T1000 (cell line): ENCODE measurements around the gene ITCH.
"Not testable (repeated sequence)": the region's sequence is repeated elsewhere in the genome, so short reads cannot be mapped to it uniquely, and the experiment has no call there.

ENCODE experiments used
- DNase-seq: peaks from one replicate; lab custom pipeline; 2025; ENCODE audit warnings: mixed read lengths; lab: John Stamatoyannopoulos, UW

The ITCH gene

DNA sequence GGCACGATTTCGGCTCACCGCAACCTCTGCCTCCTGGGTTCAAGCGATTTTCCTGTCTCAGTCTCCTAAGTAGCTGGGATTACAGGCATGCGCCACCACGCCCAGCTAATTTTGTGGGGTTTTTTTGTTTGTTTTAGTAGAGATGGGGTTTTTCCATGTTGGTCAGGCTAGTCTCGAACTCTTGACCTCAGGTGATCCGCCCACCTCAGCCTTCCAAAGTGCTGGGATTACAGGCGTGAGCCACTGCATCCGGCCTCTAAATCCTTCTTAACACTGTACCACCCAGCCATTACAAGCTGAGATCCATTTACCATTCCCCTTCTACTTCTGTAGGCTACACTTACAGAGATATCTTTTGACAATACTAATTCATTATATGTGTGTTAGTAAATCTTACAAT lies 51.5 kb downstream of the ITCH start:
- DNase-seq, result not testable (repeated sequence)

DNA sequence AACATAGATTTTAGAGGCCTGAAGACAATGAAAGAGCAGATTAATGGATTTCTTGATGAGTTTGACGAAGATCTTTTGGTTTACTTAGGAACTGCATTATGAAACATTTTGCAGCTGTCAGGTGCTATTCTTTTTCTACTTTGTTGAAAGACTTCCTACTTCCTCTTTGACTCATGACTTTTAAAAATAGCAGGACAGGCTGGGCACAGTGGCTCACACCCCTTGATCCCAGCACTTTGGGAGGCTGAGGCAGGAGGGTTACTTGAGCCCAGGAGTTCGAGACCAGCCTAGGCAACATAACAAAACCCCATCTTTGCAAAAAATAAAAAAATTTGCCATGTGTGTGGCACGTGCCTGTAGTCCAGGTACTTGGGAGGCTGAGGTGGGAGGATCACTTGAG lies 52.0 kb downstream of the ITCH start:
- DNase-seq, result no peak

DNA sequence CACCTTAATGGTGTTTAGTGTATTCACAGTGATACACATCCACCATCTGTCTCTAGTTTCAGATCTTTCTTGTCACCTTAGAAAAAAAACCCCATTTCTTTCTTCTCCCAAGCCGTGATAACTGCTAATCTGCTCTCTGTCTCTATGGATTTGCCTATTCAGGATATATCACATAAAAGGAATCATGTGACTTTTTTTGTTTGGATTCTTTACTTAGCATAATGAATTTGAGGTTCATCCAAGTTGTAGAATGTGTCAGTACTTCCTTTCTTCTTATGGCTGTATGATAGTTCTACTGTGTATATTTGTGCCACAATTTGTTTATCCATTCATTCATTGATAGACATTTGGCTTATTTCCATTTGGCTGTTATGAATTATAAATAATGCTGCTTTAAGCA lies 57.1 kb downstream of the ITCH start:
- DNase-seq, result no peak

DNA sequence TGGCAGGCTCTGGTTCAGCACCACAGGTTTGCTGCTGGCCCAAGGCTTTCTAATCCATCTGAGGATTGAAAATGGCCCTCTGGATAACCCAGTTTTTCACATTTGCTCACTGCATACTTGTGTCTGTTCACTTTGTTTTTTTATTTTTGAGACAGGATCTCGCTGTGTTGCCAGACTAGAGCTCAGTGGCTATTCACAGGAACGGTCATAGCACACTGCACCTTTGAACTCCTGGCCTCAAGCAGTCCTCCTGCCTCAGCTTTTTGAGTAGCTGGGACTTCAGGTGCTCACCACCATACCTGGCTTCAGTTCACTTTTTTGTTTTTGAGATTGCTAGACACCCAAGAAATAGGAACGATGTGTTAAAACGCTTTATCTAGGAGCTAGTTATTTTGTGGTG lies 57.9 kb downstream of the ITCH start:
- no peak for DNase-seq

DNA sequence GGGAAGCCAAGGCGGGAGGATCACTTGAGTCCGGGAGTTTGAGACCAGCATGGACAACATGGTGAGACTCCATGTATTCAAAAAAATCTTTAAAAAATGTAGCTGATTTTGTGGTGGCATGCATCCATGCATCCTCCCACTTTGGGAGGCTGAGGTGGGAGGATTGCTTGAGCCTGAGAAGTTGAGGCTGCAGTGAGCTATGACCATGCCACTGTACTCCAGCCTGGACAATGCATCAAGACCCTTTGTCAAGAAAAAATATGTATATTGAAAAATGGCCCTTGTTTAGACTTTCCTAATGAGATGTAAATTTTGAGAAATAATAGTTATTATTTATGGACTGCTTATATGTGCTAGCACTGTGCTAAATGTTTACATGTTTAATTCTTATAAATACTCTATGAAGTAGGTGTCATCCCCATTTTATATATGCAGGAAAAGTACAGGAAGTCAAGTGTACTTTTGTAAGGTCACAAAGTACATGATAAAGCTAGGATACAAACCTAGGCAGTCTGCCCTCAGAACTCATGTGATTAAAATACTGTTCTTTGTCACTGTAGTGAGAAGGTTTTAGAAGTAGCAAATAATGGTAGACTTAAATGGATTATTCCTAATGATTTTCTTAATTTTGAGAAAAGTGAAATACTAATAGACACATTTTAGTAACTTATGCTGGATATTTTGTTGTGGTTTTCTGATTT lies 58.8 kb downstream of the ITCH start:
- DNase-seq, result no peak

DNA sequence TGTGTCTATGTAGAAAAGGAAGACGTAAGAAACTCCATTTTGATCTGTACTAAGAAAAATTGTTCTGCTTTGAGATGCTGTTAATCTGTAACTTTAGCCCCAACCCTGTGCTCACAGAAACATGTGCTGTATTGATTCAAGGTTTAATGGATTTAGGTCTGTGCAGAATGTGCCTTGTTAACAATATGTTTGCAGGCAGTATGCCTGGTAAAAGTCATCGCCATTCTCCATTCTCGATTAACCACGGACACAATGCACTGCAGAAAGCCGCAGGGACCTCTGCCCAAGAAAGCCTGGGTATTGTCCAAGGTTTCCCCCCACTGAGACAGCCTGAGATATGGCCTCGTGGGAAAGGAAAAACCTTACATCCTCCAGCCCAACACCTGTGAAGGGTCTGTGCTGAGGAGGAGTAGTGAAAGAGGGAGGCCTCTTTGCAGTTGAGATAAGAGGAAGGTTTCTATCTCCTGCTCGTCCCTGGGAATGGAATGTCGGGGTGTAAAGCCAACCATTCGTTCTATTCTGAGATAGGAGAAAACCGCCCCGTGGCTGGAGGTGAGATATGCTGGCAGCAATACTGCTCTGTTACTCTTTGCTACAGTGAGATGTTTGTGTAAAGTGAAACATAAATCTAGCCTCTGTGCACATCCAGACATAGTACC lies 62.1 kb downstream of the ITCH start:
- not testable (repeated sequence) for DNase-seq

DNA sequence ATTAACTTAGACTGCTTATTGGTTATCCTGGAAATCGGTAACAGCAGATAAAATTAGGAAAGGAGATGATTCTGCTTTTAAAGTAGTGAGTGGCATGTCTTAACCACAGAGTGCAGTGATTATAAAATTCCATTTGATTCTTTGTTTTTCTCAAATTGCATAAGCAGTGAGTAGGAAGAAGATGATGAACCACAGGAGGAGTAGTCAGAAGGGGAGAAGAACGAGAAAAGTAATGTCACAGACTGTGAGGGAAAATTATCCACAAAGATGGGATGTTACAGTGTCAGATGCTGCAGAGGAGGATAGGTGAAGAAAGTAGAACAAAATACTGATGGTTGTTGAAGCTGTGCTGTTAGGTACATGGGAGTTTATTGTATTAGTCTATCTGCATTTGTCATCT lies 63.0 kb downstream of the ITCH start:
- no peak for DNase-seq

DNA sequence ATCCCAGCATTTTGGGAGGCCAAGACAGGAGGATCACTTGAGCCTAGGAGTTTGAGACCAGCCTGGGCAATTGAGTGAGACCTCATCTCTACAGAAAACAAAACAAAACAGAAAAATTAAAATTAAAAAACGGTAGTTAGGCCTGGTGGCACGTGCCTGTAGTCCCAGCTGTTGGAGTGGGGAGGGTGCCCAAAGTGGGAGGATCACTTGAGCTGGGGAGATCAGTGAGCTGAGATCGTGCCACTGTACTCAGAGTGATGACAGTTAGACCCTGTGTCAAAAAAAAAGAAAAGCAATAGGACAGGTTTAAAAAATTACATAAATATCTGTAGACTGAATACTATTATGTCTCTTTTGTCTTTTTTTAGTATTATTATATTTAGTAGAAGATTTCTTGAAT lies 64.3 kb downstream of the ITCH start:
- no peak for DNase-seq

DNA sequence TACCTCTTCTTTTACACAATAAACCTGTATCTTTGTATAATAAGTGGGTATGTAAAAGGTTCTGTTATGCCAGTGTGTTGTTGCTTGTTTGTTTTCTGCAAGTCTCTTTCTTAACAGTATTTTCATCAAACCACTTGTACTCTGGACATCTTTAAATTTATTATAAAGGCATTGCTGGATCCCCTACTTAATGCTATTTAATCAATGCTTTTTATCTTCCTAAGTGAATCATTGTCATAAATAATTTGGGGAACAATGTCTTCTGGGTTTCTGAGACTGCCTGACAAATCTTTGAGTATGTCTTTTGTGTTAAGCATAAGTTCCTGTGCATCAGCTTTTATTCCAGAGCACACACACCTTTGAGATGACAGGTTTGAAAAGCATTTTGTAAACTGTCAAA lies 64.7 kb downstream of the ITCH start:
- no peak for DNase-seq

DNA sequence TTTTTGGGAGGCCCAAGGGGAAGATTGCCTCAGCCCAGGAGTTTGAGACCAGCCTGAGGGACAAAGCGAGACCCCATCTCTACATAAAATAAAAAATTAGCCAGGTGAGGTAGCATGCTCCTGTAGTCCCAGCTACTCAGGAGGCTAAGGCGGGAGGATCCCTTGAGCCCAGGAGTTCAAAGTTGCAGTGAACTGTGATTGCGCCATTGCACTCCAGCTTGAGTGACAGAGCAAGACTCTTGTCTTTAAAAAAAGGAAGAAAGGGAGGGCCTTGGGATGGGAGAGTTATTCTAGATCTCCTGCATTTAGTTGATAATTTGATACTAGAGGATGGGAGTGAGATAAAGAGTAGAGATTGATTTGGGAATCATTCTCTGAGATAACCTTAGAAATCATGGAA lies 68.1 kb downstream of the ITCH start:
- DNase-seq, result no peak

DNA sequence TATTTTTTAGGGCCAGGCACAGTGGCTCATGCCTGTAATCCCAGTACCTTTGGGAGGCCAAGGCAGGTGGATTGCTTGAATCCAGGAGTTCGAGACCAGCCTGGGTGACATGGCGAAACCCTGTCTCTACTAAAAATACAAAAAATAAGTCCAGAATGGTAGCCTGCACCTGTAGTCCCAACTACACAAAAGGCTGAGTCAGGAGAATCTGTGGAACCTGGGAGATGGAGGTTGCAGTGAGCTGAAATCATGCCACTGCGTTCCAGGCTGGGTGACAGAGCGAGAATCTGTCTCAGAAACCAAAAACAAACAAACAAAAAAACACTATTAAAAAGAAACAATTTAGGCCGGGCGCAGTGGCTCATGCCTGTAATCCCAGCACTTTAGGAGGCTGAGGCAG lies 69.6 kb downstream of the ITCH start:
- not testable (repeated sequence) for DNase-seq

DNA sequence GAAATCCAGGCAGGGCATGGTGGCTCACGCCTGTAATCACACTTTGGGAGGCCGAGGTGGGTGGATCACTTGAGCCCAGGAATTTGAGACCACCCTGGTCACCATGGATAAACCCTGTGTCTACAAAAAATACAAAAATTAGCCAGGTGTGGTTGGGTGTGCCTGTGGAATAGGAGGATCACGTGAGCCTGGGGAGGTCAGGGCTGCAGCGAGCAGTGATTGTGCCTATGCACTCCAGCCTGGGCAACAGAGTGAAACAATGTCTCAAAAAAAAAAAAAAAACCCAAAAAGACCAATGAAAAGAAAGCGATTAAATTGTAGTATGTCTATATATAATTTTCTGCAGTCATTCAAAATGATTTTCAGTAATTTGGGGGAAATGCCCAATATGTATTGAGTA lies 70.3 kb downstream of the ITCH start:
- DNase-seq, result no peak

DNA sequence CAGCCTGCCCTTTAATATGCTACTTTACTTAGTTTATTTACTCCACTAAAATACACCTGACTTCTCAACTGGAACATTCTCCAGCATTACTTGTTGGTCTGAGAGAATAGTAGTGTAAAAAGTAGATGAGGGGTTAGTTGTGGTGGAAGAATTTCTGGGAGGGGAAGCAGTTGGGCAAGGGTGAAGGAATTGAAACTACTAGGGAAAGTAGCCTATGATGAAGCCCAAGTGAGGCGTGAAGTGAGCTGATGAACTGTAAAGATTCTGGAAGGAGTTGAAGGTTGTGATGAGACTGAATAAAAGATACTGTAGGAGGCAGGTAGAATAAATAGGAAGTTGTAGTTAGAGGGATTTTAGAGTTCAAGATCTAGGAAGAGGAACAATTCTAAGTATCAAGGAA lies 72.5 kb downstream of the ITCH start:
- DNase-seq, result no peak

DNA sequence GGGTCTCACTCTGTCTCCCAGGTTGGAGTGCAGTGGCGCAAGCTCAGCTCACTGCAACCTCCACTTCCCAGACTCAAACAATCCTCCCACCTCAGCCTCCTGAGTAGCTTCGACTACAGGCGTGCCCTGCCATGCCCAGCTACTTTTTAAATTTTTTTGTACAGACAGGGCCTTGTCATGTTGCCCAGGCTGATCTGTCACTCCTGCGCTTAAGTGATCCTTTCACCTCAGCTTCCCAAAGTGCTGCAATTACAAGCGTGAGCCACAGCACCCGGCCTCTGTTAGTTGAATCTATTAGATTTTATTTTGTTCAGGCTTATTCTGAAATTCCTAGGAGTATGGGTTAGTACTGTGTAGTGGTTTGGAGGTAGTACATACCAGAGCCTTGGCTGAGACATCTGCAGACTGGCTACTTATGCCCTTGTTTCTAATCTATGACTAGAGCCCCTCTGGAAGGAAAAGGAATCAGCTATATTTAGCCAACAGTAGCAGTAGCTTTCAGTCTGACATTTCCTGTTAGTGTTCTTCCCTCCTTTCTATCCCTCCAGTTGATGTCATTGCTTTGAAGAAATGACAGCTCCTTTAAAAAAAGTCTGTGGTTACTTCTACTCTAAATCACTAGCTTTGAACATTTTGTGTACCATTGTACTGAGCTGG lies 74.4 kb downstream of the ITCH start:
- no peak for DNase-seq

DNA sequence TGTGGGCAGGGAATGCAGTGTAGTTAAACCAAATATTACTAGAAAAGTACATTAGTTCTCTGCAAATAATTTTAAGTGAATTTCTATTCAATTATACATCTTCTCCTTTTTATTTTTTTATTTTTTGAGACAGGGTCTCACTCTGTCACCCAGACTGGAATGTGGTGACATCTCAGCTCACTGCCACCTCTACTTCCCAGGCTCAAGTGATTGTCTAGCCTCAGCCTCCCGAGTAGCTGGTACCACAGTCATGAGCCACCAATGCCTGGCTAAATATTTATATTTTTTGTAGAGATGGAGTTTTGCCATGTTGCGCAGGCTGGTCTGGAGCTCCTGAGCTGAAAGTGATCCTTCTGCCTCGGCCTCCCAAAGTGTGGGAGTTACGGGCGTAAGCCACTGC lies 76.1 kb downstream of the ITCH start:
- DNase-seq, result no peak

DNA sequence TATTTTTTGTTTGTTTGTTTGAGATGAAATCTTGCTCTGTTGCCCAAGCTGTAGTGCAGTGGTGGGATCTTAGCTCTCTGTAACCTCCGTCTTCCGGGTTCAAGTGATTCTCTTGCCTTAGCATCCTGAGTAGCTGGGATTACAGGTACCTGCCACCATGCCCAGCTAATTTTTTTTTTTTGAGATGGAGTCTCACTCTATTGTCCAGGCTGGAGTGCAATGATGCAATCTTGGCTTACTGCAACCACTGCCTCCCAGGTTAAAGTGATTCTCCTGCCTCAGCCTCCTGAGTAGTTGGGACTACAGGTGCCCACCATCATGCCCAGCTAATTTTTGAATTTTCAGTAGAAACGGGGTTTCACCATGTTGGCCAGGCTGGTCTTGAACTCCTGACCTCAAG lies 78.3 kb downstream of the ITCH start:
- not testable (repeated sequence) for DNase-seq

DNA sequence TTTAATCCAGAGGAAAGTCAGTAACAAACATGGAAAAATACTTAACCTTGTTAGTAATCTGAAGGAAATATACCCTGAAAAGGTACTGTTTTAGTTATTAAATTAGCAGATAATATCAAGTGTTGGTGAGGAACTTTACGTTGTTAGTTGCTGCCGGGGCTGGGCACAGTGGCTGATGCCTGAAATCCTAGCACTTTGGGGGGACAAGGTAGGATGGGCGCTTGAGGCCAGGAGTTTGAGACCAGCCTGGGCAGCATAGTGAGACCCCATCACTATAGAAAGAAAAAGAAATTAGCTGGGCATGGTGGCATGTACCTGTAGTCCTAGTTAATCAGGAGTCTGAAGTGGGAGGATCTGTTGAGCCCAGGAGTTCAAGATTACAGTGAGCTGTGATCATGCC lies 80.5 kb downstream of the ITCH start:
- no peak for DNase-seq

DNA sequence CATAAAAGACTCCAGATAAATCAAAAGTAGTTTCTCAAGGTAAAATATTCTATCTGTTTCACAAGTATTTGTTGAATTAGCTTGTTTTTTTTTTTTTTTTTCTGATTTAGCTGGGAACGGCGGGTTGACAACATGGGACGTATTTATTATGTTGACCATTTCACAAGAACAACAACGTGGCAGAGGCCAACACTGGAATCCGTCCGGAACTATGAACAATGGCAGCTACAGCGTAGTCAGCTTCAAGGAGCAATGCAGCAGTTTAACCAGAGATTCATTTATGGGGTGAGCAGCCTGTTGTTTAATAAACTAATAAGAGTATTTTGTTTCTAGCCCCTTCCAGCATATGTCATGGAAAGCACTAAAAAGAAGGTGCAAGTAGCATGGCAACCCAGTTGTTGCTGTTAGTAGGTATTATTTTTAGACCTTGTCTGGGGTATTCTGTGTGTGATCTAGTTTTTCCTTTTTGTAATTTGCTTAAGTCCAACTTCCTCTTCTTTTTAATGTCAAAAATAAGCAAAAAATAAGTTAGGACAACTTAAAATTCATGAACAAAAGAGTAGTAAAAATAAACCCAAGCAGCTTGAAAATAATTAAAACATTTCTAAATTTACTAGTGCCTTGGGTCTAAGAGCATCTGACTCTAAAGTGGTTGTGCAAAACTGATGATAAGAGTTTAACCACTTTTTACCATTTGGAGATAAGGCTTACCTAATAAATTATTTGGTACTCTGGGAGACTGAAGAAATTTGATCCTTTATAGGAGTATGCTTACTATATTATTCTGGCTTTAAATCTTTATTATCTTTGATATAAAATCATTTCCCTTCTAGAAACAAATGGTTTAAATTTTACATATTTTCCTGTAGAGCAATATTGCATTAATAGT lies 82.3 kb downstream of the ITCH start:
- DNase-seq, result no peak

DNA sequence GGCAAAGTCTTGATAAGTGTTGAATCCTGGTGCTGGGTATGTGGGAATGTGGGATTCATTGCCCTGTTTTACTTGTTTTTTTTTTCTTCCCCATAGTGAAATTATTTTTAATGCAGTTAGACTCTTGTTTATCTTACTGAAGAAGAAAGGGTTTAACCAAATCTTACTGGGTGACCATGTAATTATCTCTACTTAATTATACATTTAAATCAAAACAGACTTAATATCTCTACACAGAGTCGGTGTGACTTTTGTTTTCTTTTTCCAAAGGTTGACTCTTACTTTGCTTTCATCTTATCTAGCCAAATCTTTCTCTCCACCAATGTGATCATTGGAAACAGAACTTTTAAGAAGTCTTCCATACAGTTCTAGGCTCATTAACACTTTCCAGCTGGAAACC lies 85.4 kb downstream of the ITCH start:
- no peak for DNase-seq

DNA sequence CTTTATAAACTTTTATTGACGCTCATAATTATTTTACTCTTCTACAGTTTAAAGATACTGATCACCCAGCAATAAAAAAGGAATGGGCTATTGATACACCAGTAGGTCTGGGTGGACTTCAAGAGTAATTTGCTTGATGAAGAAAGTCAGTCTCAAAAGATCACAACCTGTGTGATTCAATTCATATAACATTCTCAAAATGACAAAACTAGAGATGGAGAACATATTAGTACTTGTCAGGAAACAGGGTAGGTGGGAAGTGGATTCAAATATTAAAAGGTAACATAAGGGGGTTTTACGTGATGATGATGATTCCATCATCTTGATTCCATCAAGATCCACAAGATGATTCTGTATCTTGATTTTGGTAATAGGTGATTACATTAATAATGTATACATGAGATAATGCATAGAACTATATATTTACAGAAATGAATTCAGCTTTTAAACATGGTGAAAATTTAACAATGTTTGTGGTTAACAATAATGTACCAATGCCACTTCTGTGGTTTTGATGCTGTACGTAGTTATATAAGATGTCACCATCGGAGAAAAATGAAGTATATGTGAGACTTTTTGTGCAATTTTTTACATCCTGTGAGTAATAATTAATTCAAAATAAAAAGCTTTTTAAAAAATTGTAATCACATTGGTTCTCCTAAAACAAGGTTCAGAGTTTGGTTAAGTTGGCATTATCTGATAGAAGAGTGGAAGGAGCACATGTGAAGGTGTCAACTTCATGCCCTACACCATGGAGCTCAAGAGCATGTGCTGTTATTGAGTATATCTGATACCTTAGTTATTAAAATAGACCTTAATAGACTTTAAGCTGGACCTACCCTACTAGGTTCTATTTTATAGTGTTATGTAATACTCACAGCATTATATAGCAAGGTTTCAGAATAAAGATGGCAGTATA lies 86.9 kb downstream of the ITCH start:
- no peak for DNase-seq

DNA sequence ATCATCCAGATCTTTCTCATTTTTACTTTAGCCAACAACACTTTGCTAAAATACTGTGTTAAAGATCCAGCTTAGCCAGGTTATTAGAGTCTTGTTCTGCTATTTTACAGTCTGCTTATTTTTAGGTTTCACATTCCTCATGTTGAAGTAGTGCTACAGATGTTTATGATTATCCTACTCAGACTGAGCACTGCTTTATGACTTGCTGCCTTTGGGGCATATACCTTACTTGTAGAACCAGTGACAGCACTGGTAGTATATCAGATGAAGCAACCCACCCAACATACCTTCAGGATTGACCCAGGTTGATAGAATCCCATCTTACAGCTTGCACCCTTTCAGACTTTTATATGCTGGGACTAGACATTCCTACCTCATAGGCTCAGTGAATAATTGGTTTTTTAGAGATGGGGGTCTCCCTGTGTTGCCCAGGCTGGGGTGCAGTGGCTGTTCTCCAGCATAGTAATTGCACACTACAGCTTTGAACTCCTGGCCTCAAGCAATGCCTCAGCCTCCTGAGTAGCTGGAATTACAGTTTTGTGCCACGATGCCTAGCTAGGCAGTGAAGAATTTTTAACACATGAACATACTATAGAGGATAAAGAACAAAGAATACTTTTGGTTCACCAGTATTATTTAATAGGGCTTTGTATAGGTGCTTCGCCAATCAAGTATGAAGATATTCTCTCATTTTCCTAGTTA lies 89.4 kb downstream of the ITCH start:
- DNase-seq, result no peak
